B cell (primary cell): Measurements from ENCODE around the gene L3HYPDH. TPM values are rescaled to one million over a fixed set of nuclear protein-coding genes. Genes with fewer than 3 reads are reported as not detected.

Source experiments
- ATAC-seq: fragments of 200-7000 bp; cut with Tn5 transposase; one replicate; pipeline ENCODE4 v1.10.0; 2021; ENCODE audit warnings: low read depth, mild to moderate bottlenecking, moderate number of reproducible peaks, moderate library complexity
- CTCF ChIA-PET: fragments of 350-600 bp; sonication (Branson Sonifier 250); formaldehyde crosslinking; loops from one replicate; lab custom pipeline; 2021; ENCODE audit warnings: antibody characterized with exemption, inconsistent platforms; lab: Charles Lee
- POLR2A ChIA-PET: fragments of 350-600 bp; sonication (Branson Sonifier 250); formaldehyde crosslinking; loops from one replicate; lab custom pipeline; 2021; ENCODE audit warnings: antibody characterized with exemption; lab: Charles Lee
- DNase-seq: peaks from one replicate; pipeline ENCODE4 v3.0.0; 2013
- H2AFZ ChIP-seq: 2 replicates; pipeline ENCODE4 v1.6.1; 2012; ENCODE audit warnings: mild to moderate bottlenecking, low read depth, low read length; ENCODE audit not compliant: insufficient read depth, poor library complexity, severe bottlenecking
- H3K27ac ChIP-seq, 2 donors: 1 replicate in 1 of 2; 2 replicates in 1 of 2; pipeline ENCODE4 v1.5.1; 2012 to 2013; ENCODE audit warnings: low read length in 2 of 2, mild to moderate bottlenecking in 2 of 2, moderate library complexity in 1 of 2
- H3K27me3 ChIP-seq, 4 experiments: fragments of 200-600 bp in 1 of 4; sonication (generic) in 1 of 4; replicated peaks in 1 of 4; 1 replicate in 2 of 4; 2 replicates in 2 of 4; pipeline versions ENCODE4 v1.6.1 to v1.7.0; 2013 to 2016; ENCODE audit warnings: low read length in 3 of 4, mild to moderate bottlenecking in 2 of 4, mixed read lengths in 1 of 4, moderate library complexity in 1 of 4; ENCODE audit not compliant: insufficient read depth in 4 of 4, control insufficient read depth in 3 of 4; ENCODE audit errors: control extremely low read depth in 1 of 4
- H3K36me3 ChIP-seq, 2 experiments: replicated peaks in 1 of 2; 1 replicate in 1 of 2; 2 replicates in 1 of 2; pipeline versions ENCODE4 v1.6.1 to v1.7.1; 2013; ENCODE audit warnings: low read length in 1 of 2; ENCODE audit not compliant: insufficient read depth in 2 of 2, control insufficient read depth in 1 of 2; ENCODE audit errors: control extremely low read depth in 1 of 2, extremely low read depth in 1 of 2
- H3K4me1 ChIP-seq, 2 donors: fragments of 200-600 bp in 1 of 2; sonication (generic) in 1 of 2; 1 replicate in 1 of 2; 2 replicates in 1 of 2; pipeline versions ENCODE4 v1.5.1 to v1.6.1; 2013 to 2017; ENCODE audit warnings: low read length in 2 of 2; ENCODE audit not compliant: control insufficient read depth in 2 of 2, insufficient read depth in 2 of 2
- H3K4me2 ChIP-seq: replicated peaks from 2 replicates; pipeline ENCODE3; 2012; ENCODE audit warnings: mild to moderate bottlenecking, low read depth, low read length; ENCODE audit not compliant: poor library complexity, severe bottlenecking
- H3K4me3 ChIP-seq, 5 experiments: fragments of 200-600 bp in 1 of 5; sonication (generic) in 1 of 5; 1 replicate in 3 of 5; 2 replicates in 2 of 5; pipeline versions ENCODE4 v1.5.1 to v1.7.0; 2011 to 2016; ENCODE audit warnings: low read length in 4 of 5, mild to moderate bottlenecking in 4 of 5, low read depth in 2 of 5, control low read depth in 1 of 5, moderate library complexity in 1 of 5; ENCODE audit not compliant: insufficient read depth in 1 of 5; ENCODE audit errors: control extremely low read depth in 1 of 5, extremely low read depth in 1 of 5
- H3K79me2 ChIP-seq: fragments of 200-600 bp; sonication (generic); one replicate; pipeline ENCODE4 v1.6.0; 2016; ENCODE audit warnings: low read length; ENCODE audit not compliant: control insufficient read depth, insufficient read depth
- H3K9ac ChIP-seq: fragments of 200-600 bp; sonication (generic); 2 replicates; pipeline ENCODE4 v1.6.1; 2017; ENCODE audit warnings: mild to moderate bottlenecking, low read length, moderate library complexity
- H3K9me3 ChIP-seq, 3 donors: one replicate each; pipeline versions ENCODE4 v1.6.1 to v1.7.1; 2013; ENCODE audit warnings: low read length in 2 of 3; ENCODE audit not compliant: control insufficient read depth in 2 of 3, insufficient read depth in 1 of 3; ENCODE audit errors: control extremely low read depth in 1 of 3
- H4K20me1 ChIP-seq: 2 replicates; pipeline ENCODE4 v1.6.0; 2012; ENCODE audit warnings: mild to moderate bottlenecking, low read length; ENCODE audit not compliant: insufficient read depth, control insufficient read depth, poor library complexity, severe bottlenecking
- H3K27ac Mint-ChIP-seq: one replicate; pipeline ENCODE4 v1.8.0; 2021; ENCODE audit warnings: mixed read lengths
- H3K27me3 Mint-ChIP-seq: one replicate; pipeline ENCODE4 v1.8.0; 2021; ENCODE audit warnings: mixed read lengths
- H3K4me1 Mint-ChIP-seq: one replicate; pipeline ENCODE4 v1.8.0; 2021; ENCODE audit warnings: mixed read lengths
- H3K4me3 Mint-ChIP-seq: one replicate; pipeline ENCODE4 v1.8.0; 2021; ENCODE audit warnings: mixed read lengths
- H3K9me3 Mint-ChIP-seq: one replicate; pipeline ENCODE4 v1.8.0; 2022; ENCODE audit warnings: mixed read lengths; ENCODE audit not compliant: insufficient read depth
- CTCF ChIP-seq: fragments of 200-600 bp; IDR thresholded peaks from one replicate; pipeline ENCODE4 v1.8.0; 2022; ENCODE audit warnings: antibody characterized with exemption, mild to moderate bottlenecking
- EZH2 ChIP-seq: IDR thresholded peaks from 2 replicates; pipeline ENCODE4 v1.6.1; 2012; ENCODE audit warnings: borderline replicate concordance, low read depth, mild to moderate bottlenecking, moderate library complexity, low read length; ENCODE audit not compliant: insufficient read depth, poor library complexity, severe bottlenecking
- WGBS: methylation state at CpG from one replicate; pipeline ENCODE4 v1.1.5; 2013; ENCODE audit warnings: missing lambda C conversion rate; ENCODE audit not compliant: insufficient coverage; 5-methylcytosine and 5-hydroxymethylcytosine counted together
- intact Hi-C: fragments of 100-400 bp; cut with micrococcal nuclease; formaldehyde crosslinking; loops from one replicate; pipeline ENCODE4 v1.10.0; 2022
- polyA minus RNA-seq: library from RNA; depleted of rRNA, polyadenylated mRNA; stranded (reverse); fragments of >200 nt; gene quantifications from 2 replicates; pipeline ENCODE4 v1.2.3, GENCODE V29; 2012
- polyA plus RNA-seq: library from polyadenylated mRNA; depleted of rRNA; stranded (reverse); fragments of >200 nt; gene quantifications from 2 replicates; pipeline ENCODE4 v1.2.3, GENCODE V29; 2012
- total RNA-seq, 2 donors: library from RNA; stranded (reverse); fragments of 120-200 nt in 1 of 2; gene quantifications; 1 replicate in 1 of 2; 2 replicates in 1 of 2; pipeline versions ENCODE4 v1.2.3 to v1.2.4, GENCODE V29; 2013 to 2022

L3HYPDH gene
- total RNA-seq (67.3 and 74.5 TPM in 2 replicates), polyA plus RNA-seq (99.2 and 126 TPM in 2 replicates), polyA minus RNA-seq (38.5 and 63.9 TPM in 2 replicates)
- 46.5 TPM for total RNA-seq (2013)

- peaks cover 36 to 40% of the 10 kb centered on the region in 2 donors for H3K4me1 ChIP-seq
- peaks cover 56% of the 10 kb centered on the region for H3K4me1 Mint-ChIP-seq
- POLR2A ChIA-PET: interaction anchor here (0.6 to 2.5 kb wide), 3 partner anchors 19 to 764 kb away, joined by 3 to 12 read pairs (median 5); partner anchors contain the start of genes GPR135 and PPM1A
Measured at GRCh38 chr14:59483819-59484638, at the start of gene L3HYPDH, which contains the start of gene JKAMP. Gene L3HYPDH (minus strand): TSS chr14:59484408. CDS start chr14:59484316, 92 bp downstream. Gene JKAMP (plus strand): TSS chr14:59484517. CDS start chr14:59484590, 73 bp downstream.

More at GRCh38 chr14:59483819-59484638, at the start of gene L3HYPDH, which contains the start of gene JKAMP:
- Histone ChIP-seq H4K20me1 (peaks cover 13% of the 10 kb centered on the region), H3K79me2 (peaks cover 60% of the 10 kb centered on the region), H3K27me3 (no peaks in the 10 kb centered on the region), H3K36me3 (peaks cover 2 to 15% of the 10 kb centered on the region in 2 experiments), H2AFZ (peak within 1 kb of the TSS; percentile 96), H3K9me3 (no peaks in the 10 kb centered on the region), H3K4me3 (peak within 1 kb of the TSS; percentile 83 to 97 (median 93)), H3K4me2 (peak within 1 kb of the TSS; percentile 93), H3K27ac (peak within 1 kb of the TSS; percentile 57 to 79), H3K9ac (peak within 1 kb of the TSS; percentile 90)
- H3K27me3 Mint-ChIP-seq: no peaks in the 10 kb centered on the region
- under 1% methylated on average over 92 of the region's 92 CpGs for WGBS
- H3K27ac Mint-ChIP-seq: peak within 1 kb of the TSS; percentile 90
- ATAC-seq (peak; percentile 92), DNase-seq (peak; percentile 96)
- H3K9me3 Mint-ChIP-seq: no peaks in the 10 kb centered on the region
- CTCF ChIA-PET: interaction anchor here (0.7 to 3.6 kb wide), 13 partner anchors 8 to 983 kb away, joined by 3 to 35 read pairs (median 3); partner anchors contain the start of gene GPR135
- TF ChIP-seq EZH2 (no peak), CTCF (peak; percentile 70)
- intact Hi-C loops: loop anchor here (1.0 to 10.0 kb wide), 10 partner anchors 19 to 1279 kb away; partner anchors contain the start of genes ACTR10, CCDC175, DAAM1 and DACT1
- H3K4me3 Mint-ChIP-seq: peak within 1 kb of the TSS; percentile 96
